GM13976 (cell line): Measurements from ENCODE around the gene ZG16B.

Experiments
- DNase-seq: peaks from one replicate; pipeline ENCODE4 v3.0.0; 2012; ENCODE audit warnings: low spot score
- in situ Hi-C: fragments of 300-500 bp; cut with MboI; formaldehyde crosslinking; loops from one replicate; pipeline ENCODE4 v1.12.0; 2022; ENCODE audit warnings: low sequenced_read_pairs, mixed read lengths, inconsistent platforms; ENCODE audit not compliant: unreplicated experiment
- TF ChIP-seq, protein P1 (sequence below): IDR thresholded peaks from 2 replicates; pipeline ENCODE4 v1.5.1; 2012; ENCODE audit warnings: borderline replicate concordance, mild to moderate bottlenecking; ENCODE audit not compliant: insufficient read depth; ENCODE audit errors: extremely low read depth, missing control alignments, control extremely low read depth

Gene ZG16B

DNA sequence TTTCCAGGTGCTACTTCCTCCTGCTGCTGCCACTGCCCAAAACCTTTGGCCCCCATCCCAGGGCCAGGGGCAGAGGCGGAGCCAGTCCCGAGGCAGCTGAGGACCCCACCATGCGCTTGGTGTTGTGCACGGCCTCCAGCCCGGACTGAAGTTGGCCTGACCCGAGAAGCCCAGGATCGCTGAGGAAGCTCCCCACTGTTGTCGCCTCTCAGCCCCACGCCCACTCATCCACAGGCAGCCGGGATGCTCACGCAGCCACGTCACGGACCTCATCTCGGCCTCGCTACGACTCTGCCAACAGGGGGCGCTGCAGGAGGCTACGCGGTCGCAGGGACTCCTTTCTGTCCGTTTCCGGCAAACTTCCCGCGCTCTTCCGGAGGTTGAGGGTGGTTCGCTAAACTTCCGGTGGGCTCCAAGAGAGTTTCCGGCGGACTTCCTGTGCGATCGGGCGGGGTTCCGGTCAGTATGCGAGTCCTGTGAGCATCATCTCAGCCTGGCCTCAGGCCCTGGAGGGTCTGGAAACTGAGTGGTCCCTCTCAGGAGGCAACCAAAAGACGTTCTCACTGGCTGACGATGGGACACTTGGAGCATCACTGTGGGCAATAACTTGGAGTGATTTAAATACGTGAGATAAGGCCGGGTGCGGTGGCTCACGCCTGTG, 12.4 kb downstream of the ZG16B start:
- TF ChIP-seq, protein P1, sequence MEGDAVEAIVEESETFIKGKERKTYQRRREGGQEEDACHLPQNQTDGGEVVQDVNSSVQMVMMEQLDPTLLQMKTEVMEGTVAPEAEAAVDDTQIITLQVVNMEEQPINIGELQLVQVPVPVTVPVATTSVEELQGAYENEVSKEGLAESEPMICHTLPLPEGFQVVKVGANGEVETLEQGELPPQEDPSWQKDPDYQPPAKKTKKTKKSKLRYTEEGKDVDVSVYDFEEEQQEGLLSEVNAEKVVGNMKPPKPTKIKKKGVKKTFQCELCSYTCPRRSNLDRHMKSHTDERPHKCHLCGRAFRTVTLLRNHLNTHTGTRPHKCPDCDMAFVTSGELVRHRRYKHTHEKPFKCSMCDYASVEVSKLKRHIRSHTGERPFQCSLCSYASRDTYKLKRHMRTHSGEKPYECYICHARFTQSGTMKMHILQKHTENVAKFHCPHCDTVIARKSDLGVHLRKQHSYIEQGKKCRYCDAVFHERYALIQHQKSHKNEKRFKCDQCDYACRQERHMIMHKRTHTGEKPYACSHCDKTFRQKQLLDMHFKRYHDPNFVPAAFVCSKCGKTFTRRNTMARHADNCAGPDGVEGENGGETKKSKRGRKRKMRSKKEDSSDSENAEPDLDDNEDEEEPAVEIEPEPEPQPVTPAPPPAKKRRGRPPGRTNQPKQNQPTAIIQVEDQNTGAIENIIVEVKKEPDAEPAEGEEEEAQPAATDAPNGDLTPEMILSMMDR, result peak; percentile 38
- in situ Hi-C loops, result no loop called here
- DNase-seq, result peak; percentile 73

DNA sequence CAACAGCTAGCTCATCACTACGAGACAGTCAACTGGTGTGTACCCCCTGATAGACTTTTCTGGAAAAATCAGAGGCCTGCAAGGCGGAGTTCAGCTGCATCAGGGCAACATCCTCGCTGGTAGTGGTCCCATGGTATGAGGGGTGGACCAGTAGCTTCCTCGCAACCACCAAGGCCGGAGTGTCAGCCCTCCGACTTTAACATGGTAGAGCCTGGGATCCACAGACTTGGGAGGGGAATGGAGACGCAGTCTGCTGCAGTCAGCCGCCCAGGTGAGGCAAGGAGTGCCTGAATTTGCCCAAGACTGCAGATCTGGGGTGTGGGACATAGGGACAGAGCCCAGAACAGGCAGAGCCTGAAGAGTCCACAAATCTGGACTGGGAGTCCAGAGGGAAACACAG, 13.4 kb downstream of the ZG16B start:
- in situ Hi-C loops, result no loop called here
- TF ChIP-seq, protein P1, result no peak

DNA sequence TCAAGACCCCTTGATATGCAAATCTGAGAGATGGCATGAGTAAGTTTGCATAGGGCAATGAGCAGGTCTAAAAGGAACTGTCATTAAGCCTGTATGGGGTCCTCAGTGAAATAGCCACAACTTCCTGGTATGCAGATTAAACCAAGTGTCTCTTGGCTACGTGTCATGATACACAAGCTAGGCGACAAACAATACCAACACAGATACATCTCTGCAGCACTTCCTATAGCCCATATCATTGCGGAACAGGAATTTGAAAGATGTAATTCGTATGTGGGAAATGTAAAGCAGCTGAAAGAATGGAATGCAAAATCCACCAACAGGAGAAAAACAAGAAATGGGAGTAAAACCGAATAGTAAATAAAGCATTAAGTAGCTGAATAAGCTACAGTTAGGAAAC, 15.0 kb downstream of the ZG16B start:
- no peak for DNase-seq

More for the DNA sequence above, 13.4 kb downstream of the ZG16B start:
- no peak for DNase-seq

DNA sequence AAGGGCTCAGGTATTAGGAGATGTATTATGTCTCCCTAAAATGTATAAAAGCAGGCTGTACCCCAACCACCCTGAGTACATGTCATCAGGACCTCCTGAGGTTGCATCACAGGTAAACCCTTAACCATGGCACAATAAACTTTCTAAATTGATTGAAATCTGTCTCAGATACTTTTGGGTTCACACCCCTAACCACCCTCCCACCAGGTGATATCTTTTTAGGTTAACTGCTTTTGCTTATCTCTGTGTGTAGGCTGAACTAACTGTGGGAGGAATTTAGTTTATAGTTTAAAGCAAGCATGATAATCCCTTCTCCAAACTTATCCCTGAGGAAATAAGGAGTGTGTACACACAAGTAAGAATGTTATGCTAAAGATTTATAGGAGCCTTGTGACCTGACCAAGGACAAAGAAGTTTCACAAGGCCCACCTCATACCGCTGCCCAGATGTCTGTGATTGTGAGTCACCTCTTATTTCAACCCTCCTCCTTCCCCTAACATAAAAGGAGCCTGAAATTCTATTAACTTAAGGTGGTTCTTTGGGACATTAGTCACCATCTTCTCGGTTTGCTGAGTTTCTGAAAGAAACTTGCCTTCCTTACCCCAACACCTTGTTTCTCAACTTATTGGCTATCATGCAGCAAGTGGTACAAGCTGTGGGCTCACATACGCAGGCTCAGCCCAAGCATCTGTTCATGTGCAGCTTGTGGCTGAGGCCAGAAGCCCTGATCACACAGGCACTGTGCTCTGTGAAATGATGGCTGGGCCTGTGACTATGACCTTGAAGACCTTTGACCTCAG, 16.6 kb downstream of the ZG16B start:
- in situ Hi-C loops, result no loop called here
- DNase-seq, result no peak
- TF ChIP-seq, protein P1, result no peak

More for the DNA sequence above, 15.0 kb downstream of the ZG16B start:
- TF ChIP-seq, protein P1, result no peak
- in situ Hi-C loops, result no loop called here

DNA sequence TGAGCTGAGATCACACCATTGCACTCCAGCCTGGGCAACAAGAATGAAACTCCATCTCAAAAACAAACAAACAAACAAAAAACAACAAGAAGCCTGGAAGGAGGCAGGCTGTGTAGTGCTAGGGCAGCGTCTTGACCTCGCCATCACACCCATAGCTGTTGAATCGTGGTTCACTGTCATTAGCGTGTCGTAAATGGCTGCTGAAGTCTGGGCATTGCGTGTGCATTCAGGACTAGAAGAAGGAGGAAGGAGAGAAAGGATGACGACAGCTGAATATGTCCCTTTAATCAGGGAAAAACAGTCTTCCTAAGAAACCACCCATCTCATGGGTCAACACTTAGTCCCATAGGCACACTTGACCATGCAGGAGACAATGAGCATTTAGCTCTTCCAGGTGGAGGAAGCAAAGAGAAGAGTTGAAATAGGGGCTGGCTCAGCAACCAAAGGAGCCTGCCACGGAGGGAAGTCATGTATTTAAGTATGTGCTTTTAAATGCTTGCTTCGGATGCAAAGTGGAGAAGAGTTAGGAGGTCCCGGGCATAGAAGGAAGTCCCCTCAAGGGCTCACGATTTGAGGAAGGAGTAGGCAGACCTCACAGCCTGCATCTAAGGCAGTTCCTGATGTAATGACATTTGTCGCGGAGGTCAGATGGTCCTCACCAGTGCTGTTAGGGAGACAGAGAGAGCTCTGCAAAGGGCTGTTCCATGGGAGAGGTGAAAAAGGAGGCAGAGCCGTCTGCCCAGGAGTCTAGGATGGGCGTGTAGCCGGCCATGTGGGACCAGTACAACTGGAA, 19.0 kb downstream of the ZG16B start:
- no peak for DNase-seq
- in situ Hi-C loops, result no loop called here
- TF ChIP-seq, protein P1, result no peak

DNA sequence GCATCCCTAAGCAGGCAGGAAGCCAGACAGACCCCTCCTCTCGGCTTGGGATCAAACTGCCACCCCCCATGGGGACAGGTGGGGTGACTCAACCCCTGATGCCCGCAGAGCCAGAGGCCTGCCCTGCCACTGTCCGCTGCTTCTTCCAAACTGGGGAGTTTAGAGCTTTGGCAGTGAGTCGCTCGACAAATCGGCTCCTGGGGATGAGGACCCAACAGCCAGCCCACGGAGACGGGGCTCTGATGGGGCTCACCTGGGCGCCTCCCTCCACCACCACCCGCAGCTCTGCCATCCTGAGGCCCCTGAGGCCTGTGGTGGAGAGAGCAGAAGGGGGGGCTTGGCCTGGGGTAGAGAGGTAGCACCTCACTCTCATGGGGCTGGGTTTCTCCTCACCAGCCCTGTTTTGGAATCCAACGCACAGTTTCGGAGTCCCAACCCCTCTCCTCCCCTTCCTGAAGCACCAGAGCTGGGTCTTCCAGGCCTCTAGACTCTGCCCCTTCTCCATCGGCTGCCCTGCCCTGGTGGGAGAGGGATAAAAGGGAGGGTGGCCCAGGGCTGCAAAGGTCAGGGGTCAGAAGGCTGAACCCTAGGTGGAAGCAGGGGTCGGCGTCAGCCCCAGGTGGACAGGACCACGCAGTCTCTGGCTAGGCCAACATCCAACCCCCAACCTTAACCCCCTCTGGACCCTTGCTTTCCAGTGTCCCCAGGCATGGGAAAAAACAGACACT, 22.1 kb downstream of the ZG16B start:
- in situ Hi-C loops, result no loop called here
- peak; percentile 30 for DNase-seq
- TF ChIP-seq, protein P1, result no peak
